ENCODE data around the gene ST6GALNAC3.
A peak's percentile ranks its signal among the peaks of the same experiment; 100 is the strongest.
"Not testable (repeated sequence)": the region's sequence is repeated elsewhere in the genome, so short reads cannot be mapped to it uniquely, and the experiment has no call there.

ST6GALNAC3 gene

DNA sequence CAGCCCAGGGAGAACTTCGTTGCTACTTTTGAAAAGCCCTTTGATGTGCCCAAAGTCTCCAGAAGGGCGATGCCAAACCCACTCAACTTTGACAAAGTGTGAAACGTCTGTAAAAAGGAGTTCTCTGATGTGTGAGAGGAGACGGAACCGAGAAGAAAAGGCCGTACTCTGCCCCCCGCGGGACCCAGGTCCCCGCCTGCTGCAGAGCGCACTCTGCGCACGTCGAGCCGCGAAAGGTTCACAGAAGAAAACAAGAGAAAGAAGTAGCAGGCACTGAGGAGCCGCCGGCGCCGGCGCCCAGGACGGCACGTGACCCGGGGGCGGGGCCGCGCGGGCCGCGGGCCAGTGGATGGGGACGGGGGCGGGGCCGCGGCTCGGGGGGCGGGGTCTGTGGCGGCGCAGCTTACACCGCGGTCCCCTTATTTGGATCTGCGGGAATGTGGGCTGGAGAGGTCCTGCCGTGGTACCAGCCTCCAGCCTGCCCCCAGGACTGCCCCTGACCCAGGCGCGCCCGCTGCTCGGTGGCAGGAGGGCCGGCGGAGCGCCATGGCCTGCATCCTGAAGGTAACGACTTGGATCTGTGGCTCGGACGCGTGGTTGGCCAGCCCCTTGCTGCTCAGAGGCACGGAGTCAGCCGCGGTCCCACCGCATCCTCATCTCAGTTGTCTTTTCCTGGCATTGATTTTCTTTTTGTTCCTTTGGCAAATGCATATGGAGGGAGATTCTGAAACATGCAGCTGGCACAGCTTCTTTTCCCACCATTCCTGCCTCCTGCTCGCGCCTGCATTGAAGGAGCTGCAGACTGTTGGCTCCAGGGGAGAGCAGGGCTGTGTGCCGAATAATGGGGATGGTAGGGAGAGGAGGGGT is at the start of gene ST6GALNAC3:
ST6GALNAC3 (plus strand) TSS at position 426 of the 867 bp plus-strand sequence.
- DNase-seq (ENCODE audit: low read depth) = peak; percentile 48

DNA sequence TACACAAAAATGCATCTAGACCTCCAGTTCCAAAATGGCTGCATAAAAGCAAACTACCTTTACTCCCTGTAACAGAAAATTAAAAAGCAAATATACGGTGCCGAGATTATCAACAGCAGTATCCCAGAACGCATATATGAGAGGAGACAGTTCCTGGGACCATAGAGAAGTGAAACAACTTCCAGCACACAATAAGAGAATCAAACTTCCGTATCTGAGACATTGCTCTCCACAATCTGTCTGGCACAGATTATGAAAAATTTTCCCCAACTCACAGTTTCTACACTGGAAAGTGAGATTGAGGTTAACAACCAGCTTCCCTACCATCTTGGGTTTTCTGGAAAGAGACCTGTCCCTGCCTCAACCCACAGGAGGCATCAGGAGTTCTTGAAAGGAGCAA is 47.2 kb upstream of the ST6GALNAC3 start:
- no peak for DNase-seq (ENCODE audit: low read depth)

DNA sequence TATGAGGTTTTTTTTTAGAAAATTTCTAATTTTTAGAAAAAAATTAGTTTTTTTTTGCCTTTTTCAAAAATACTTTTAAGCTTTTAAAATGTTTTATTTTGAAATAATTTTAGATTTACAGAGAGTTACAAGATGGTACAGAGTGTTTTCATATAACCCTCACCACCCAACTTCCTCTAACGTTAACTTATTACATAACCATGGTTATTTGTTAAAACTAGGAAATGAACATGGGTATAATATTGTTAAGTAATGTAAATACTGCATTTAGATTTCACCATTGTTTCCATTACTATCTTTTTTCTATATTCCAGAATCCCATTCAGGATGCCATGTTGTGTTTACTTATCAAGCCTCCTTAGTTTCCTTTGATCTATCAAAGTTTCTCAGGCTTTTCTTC is 45.2 kb upstream of the ST6GALNAC3 start:
- no peak for DNase-seq (ENCODE audit: low read depth)

DNA sequence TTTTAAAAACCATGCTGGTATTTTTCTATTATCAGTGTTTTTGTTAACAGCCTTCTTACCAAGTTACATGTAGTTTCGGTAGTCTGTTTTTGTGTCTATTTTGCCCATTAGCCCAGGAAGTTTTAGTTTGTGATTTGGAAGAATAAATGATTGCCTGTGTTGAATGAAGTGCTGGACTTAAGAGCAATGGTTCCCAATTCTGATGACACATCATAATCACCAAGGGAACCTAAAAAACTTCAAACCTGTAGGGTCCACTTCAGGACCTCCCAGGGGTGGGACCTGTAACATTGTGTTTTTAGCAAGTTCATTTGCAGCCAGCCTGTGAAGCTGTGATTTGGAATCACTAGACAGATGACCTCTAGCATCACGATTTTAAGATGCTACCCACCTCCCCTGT is 43.0 kb upstream of the ST6GALNAC3 start:
- DNase-seq (ENCODE audit: low read depth) = no peak

DNA sequence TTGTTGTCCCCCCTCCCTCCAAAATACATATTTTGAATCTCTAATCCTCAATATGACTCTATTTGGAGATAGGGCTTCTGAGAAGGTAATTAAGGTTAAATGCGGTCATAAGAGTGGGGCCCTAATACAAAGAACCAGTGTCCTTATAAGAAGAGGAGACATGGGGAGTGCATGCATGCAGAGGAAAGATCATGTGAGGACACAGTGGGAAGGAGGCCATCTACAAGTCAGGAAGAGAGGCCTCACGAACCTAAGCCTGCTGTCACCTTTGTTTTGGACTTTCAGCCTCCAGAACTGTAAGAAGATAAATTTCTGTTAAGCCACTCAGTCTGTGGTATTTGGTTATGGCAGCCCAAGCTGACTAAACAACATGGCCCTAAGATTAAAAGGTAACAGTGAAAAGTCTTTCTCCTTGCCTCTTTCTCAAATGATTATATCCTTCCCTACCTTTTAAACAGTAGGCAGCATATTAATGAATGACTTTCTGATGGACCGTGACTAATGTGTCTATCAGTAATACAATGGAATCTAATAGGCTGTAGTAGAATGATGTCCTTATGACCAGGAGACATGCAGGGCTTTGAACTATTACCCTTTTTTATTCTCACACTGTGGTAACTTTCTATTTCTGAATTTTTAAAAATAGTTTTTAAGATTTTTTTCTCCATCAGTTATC is 40.6 kb upstream of the ST6GALNAC3 start:
- DNase-seq (ENCODE audit: low read depth) = no peak

DNA sequence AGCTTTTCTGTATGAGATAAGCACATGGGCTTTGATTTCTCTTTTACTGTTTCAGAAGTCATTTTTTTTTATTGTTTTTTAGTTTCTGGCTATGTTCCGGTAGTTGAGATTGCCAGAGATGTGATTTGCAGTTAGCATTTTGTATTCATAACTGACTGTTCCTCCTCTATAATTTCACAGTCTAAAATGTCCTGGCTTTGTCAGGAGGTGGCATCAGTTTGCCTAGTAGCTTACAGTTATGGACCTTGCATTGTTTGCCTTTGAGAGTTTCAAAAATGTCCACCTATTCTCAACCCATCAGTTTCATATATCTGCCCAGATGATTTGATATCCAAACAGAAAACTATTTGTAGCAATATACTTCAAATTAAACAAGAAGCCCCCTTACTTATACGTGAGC is 39.5 kb upstream of the ST6GALNAC3 start:
- DNase-seq (ENCODE audit: low read depth) = no peak

DNA sequence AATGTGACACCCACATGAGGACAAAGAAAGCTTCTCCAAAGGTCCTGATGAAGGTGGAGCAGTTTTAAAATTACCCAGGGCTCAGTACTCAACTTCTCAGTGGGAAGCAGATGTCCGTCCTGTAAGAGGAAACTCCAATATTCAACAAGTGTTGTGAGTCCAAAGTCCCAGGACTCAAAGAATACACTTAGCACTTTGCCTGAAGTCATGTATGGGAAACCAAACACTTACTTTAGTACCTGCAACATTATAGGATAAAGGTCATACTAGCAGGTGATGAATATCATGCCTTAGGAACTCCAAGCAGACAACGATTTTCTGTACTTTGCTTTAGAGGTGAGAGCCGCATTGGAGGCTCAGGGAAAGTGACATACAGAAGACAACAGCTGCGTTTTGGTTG is 37.2 kb upstream of the ST6GALNAC3 start:
- no peak for DNase-seq (ENCODE audit: low read depth)

DNA sequence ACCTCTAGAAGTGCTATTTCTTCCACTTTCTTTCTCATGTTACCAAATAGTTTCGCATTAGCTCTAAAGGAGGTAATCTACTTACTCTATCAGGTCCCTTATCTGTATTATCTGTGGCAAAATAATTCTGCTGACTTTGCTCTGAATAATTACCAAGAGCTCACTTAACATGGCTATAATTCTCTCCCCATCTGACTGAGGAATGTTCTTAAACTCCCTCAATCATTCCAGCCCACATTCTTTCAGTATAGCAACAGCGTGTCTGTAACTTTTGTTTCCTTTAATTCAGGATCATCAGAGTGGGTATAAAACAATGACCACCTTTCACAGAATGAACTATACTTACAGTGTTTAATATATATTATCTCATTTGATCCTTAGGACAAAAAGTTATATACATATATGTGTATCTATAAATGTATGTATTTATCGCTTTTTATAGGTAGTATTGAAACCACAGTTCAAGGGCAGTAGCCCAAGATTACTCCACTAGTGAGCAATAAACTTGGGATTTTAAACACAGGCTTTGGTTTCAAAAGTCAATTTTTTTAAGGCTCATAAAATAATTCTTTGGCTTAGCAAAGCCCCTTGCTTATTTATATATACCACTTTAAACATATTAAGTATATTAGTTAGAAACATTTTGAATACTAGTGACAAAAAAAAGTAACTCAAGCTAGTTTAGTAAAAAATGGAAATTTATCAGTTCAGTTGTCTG is 36.1 kb upstream of the ST6GALNAC3 start:
- no peak for DNase-seq (ENCODE audit: low read depth)

DNA sequence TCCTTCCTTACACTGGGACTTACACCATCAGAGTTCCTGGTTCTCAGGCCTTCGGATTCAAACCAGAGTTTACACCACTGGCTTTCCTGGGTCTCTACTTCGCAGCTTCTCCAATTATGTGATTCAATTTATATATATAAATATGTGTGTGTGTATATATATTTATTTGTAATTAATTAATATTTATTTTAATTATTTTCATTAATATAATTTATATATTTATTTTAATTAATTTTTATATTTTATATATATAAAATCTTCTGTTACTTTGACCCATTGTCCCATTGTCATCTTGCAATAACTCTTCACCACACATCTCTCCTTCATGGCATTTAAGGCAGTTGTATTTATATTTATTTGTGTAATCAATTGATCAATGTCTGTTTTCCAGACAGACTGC is 28.4 kb upstream of the ST6GALNAC3 start:
- no peak for DNase-seq (ENCODE audit: low read depth)

DNA sequence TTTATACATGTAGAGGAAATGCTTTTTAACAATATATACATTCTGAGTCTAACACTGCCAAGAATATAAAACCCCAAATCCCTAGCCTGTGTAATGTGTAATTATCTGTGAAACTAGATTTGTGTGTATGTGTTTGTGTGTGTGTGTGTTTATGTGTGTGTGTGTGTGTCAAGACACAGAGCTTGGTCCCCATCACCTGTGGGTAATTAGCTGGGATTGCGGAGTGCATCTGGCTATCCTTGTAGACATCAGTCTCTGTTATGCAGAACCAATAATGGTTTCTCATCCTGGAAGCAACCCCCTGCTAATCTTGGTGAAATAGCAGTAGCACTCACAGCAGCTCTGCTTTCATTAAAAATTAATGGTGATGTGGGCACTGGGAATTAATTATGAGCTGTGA is 26.3 kb upstream of the ST6GALNAC3 start:
- no peak for DNase-seq (ENCODE audit: low read depth)

DNA sequence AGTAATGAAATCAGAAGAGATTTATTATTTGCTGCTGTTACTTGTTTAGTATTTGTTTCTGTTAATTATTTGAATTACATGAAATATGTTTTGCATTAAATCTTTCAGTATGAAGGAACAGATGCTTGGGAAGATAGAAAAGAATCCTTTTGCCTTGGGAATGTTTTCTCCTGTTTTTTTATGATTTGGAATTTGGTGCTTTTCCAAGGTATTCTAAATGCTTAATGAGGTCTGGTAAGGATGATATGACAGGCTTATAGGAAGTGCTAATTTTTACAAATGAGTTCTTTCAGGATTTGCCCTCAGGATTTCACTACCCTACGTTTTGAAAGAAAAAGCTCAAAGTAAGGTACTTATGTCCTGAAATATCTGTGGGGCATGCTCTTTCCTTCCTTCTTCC is 25.6 kb upstream of the ST6GALNAC3 start:
- DNase-seq (ENCODE audit: low read depth) = no peak

DNA sequence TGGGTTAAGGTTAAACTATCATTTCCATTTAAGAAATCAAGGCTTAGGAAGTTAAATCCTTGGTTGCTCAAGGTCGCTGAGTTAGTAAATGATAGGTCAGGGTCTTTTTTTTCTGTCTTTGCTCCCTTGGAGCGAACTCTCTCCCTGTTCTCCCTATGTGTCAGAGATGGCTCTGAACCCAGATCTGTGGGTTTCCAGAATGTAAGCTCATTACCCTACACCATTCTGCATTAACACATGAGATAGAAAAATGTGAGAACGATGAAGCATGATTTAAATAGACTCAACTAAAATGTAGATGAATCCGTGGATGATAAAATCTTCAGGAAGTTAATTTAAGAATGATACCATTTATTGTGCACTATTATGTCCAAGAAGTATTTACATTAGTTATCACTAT is 25.0 kb upstream of the ST6GALNAC3 start:
- no peak for DNase-seq (ENCODE audit: low read depth)

DNA sequence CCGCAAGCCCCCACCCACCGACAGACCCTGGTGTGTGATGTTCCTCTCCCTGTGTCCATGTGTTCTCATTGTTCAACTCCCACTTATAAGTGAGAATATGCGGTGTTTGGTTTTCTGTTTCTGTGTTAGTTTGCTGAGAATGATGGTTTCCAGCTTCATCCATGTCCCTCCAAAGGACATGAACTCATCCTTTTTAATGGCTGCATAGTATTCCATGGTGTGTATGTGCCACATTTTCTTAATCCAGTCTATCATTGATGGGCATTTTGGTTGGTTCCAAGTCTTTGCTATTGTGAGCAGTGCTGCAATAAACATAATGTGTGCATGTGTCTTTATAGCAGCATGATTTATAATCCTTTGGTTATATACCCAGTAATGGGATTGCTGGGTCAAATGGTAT is 24.5 kb upstream of the ST6GALNAC3 start:
- DNase-seq (ENCODE audit: low read depth) = not testable (repeated sequence)

DNA sequence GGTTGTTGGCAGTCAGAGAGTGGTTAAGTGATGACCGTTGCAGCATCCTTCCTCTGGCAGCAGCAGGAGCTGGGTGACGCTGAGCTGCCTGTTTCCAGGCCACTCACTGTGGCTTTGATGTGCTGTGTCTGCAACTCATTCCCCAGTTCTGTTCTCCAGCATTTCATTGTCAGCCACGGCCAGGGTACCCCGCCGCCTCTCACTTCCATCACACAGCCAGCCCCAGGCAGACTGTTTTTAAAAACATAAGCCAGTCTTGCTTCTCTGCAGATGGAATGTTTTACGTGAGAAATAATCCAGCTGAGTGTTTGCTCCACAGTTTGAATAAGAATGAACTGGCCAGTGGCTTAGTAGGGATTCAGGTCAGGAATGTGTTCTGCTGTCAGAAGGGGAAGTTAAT is 21.5 kb upstream of the ST6GALNAC3 start:
- no peak for DNase-seq (ENCODE audit: low read depth)

DNA sequence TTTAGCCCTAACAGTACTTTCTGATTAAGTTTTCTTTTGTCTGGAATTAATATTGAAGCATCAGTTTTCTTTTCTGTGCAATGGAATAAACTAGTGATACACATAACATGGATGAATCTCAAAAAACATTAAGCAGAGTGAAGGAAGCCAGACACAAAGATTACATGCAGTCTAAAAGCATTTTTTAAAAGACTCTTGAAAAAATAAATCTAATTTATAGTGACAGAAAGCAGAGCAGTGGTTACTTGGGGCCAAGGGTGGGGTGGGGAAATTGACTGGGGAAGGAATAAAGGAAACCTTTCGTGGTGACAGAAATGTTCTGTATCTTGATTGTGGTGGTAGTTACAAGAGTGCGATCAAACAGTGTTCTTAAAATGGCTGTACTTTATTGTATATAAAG is 20.2 kb upstream of the ST6GALNAC3 start:
- DNase-seq (ENCODE audit: low read depth) = no peak

DNA sequence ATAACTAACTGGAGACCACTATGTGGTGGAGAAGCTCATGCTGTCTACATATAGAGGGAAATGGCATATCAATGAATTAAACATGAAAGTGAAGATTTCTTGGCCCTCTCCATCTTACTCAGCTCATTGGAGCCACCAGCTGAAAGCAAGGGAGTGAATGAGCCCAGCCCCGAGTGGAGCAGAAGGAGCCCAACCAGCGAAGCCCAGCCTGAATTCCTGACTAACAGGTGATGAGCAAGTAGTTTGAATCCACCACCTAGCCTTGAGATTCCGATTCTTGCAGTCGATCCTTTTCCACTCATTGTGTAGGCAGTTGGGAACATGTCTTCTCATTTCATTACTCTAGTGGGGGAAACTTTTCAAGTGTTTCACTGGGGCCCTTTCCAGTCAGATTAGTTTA is 18.6 kb upstream of the ST6GALNAC3 start:
- no peak for DNase-seq (ENCODE audit: low read depth)

DNA sequence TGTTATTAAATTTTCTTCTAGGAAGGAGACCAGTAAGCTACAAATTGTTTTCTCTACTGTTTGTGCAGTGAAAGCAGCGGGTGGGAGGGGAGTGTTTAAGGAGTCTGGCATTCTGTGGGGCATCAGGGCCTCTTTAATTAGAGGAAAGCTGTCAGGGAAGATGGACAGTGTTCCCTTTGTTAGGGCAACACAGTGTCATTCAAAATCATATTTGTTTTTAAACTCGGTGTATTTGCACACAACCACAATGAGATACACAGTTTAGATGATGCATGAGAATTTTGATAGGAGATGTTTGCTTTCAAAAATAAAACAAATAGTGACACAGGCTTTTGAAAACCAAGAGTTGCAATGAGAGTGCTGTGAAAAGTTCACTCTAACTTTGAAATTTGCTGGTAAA is 15.1 kb upstream of the ST6GALNAC3 start:
- DNase-seq (ENCODE audit: low read depth) = no peak

DNA sequence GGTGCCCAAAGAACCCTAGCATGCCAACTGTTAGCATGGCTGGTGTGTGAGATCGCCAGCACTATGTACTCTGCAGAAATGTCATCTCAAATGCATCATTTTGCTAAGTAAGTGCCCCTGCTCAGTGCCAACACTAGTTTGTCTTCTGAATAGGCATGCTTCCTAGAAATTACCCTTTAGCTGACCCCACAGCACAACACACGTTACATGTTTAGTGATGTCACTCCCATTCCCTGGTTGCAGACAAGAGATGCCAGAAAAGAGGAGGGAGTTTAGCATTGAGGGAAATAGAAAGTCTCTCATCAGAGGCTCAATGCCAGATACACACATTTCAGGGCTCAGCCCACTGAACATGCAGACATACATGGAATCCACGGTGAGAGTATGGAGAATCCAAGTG is 9.3 kb upstream of the ST6GALNAC3 start:
- no peak for DNase-seq (ENCODE audit: low read depth)

DNA sequence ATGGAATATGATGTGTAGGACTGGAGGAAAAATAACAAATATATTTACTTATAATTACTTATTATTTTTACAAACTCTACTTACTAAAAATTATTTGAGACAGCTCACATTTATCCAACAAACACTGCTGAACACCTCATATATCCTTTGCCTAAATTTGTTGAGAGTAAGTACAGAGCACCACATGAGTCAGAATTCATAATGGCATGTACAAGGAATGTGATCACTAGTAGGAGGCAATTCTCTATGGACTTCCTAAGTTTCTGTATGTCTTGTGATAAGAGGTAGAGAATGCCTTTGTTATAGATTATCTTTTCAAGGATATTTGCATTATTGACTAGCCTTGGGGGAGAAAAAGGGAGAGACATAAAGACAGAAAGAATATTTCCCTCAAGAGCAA is 8.2 kb upstream of the ST6GALNAC3 start:
- no peak for DNase-seq (ENCODE audit: low read depth)

DNA sequence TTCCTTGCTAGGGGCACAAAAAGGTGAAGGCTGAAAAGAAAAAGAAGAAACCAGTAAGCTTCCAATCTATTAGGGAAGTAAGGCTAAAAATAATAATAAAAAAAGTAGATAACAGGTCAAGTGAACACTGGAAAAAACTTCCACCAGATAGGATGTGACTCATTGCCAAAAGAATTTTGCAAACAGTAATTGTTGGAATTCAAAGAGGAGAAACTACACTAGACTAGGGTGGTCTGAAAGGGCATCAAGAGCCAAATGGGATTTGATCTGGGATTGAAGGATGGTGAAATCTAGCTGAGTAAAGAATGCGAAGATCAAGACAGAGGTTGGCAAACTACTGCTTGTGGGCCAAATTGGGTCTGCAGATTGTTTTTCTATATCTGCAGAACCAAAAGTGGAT is 6.0 kb upstream of the ST6GALNAC3 start:
- no peak for DNase-seq (ENCODE audit: low read depth)

DNA sequence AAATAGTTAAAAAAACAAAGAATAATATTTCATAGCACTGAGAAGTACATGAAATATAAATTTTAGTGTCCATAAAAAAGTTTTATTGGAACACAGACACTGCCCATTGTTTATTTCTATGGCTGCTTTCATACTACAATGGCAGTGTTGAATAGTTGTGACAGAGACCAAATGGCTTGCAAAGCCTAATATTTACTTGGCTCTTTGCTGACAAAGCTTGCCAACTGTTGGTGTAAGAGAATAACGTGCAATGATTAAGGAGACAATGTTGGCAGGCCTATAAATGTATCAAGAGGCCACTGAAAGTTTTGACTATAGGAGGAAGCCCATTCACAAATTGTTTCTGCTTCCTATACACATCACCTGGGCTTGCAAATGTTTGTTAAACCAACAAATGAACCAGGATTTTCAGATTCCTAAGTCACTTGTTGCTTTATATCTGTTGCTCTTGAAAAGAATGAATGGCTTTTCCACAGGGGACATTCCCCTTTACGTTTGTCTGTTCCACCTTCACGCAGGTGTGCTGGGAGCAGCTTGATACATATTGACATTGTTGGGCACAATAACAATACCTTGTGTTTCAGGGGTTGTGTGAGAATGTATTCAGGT is 5.5 kb upstream of the ST6GALNAC3 start:
- DNase-seq (ENCODE audit: low read depth) = no peak

DNA sequence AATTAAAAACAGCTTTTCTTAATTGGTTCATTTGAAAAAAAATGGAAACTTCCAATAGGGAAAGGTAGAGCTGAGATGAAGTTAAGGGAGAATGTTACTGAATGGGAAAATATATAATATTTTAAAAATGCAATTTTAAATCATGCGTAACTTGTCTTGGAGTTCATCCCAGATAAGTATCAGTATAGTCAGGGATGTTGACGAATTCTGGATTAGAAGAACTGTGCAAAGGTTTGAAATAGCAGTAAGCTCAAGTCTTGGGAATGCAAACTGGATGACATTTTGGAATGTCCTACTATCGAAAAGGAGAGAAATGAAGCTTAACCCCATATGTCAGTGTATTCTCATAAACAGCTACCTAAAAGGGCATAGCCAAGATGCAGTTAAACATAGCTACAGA is 4.0 kb upstream of the ST6GALNAC3 start:
- DNase-seq (ENCODE audit: low read depth) = no peak

DNA sequence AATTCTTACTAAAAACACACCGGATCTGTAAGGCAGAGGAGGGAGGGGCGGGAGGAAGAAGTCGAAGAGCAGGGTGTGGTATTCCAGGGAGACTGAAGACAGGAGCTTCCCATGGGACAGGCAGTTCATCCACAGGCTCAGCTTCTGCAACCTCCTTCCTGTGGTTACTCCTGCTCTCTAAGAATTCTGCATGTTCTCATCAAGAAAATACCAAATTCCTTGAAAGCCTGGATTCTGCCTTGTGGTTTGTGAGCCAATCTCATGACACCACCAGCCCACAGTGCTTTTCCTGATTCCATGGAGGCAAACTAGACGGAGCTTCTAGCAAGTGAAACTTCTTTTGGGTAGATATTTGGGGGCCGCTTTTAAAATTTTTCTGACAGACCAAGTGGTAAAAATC is 1.1 kb upstream of the ST6GALNAC3 start:
- no peak for DNase-seq (ENCODE audit: low read depth)
